Frontal cortex (tissue), 4 donors: ENCODE measurements around the gene SNPH. TPM values are rescaled to one million over a fixed set of nuclear protein-coding genes. Genes with fewer than 3 reads are reported as not detected.
"Not testable (repeated sequence)": the region's sequence is repeated elsewhere in the genome, so short reads cannot be mapped to it uniquely, and the experiment has no call there.

Experiments used
- DNase-seq, 2 donors: peaks; one replicate each; pipeline ENCODE4 v3.0.0; 2012; ENCODE audit warnings: low spot score in 2 of 2
- FAIRE-seq: peaks from 2 replicates; lab custom pipeline; 2012; peaks lifted over from hg19 to GRCh38; lab: Jason Lieb, UNC
- total RNA-seq: library from RNA; depleted of rRNA; stranded (reverse); fragments of >200 nt; gene quantifications from one replicate; pipeline ENCODE4 v1.2.3, GENCODE V29; 2014
- donor health status: control.
- donor health status: control.
- donor health status: control.

The SNPH gene
- total RNA-seq, 1 donor from 2014 or later, result 21.6 TPM

- no peak for DNase-seq
- FAIRE-seq, result no peak
These were observed 66.7 kb downstream of the SNPH start for GRCh38 chr20:1332749-1333300.

- DNase-seq, result no peak
- FAIRE-seq, result no peak
These were observed 67.6 kb downstream of the SNPH start for GRCh38 chr20:1333462-1334369.

GRCh38 chr20:1334370-1334731, 68.3 kb downstream of the SNPH start:
- DNase-seq (no peak), FAIRE-seq (no peak)

GRCh38 chr20:1334761-1335160, 68.7 kb downstream of the SNPH start:
- FAIRE-seq, result no peak
- no peak for DNase-seq

GRCh38 chr20:1335961-1336698, 70.0 kb downstream of the SNPH start:
- no peak for DNase-seq
- FAIRE-seq, result no peak

- DNase-seq (peak in 1 of 2 donors; percentile 47), FAIRE-seq (no peak)
These were observed 70.7 kb downstream of the SNPH start for GRCh38 chr20:1336699-1337367.

GRCh38 chr20:1337441-1337840, 71.3 kb downstream of the SNPH start:
- DNase-seq (no peak), FAIRE-seq (no peak)

GRCh38 chr20:1338096-1338495, 72.0 kb downstream of the SNPH start:
- FAIRE-seq, result no peak
- DNase-seq, result no peak

GRCh38 chr20:1338801-1339200, 72.7 kb downstream of the SNPH start:
- no peak for FAIRE-seq
- DNase-seq, result no peak

- DNase-seq (no peak), FAIRE-seq (no peak)
These were observed 75.6 kb downstream of the SNPH start for GRCh38 chr20:1341561-1342265.

GRCh38 chr20:1343446-1344124, 77.5 kb downstream of the SNPH start:
- not testable (repeated sequence) for DNase-seq, FAIRE-seq

GRCh38 chr20:1345030-1345755, 79.1 kb downstream of the SNPH start:
- FAIRE-seq (no peak), DNase-seq (no peak)

GRCh38 chr20:1345756-1346093, 79.6 kb downstream of the SNPH start:
- FAIRE-seq (no peak), DNase-seq (no peak)

GRCh38 chr20:1346315-1346969, 80.3 kb downstream of the SNPH start:
- DNase-seq, result no peak
- peak; percentile 49 for FAIRE-seq

GRCh38 chr20:1353956-1354355, 87.9 kb downstream of the SNPH start:
- FAIRE-seq, result no peak
- no peak for DNase-seq

- FAIRE-seq, result no peak
These were observed 92.0 kb downstream of the SNPH start for GRCh38 chr20:1357921-1358671.

More at GRCh38 chr20:1357921-1358671, 92.0 kb downstream of the SNPH start:
- no peak for DNase-seq
